Epithelial cell of esophagus (primary cell): ENCODE measurements around the gene GNG5.

Experiments
- DNase-seq: peaks from one replicate; pipeline ENCODE4 v3.0.0; 2010; ENCODE audit warnings: low read depth
- H3K4me3 ChIP-seq: 2 replicates; pipeline ENCODE4 v1.5.1; 2011; ENCODE audit warnings: mild to moderate bottlenecking, low read length, control low read depth
- CTCF ChIP-seq: IDR thresholded peaks from 2 replicates; pipeline ENCODE4 v1.5.1; 2011; ENCODE audit warnings: low read depth, mild to moderate bottlenecking, low read length, control low read depth, inconsistent platforms; ENCODE audit not compliant: insufficient read depth; ENCODE audit errors: missing control alignments

Gene GNG5

GRCh38 chr1:84492726-84493125, 13.7 kb downstream of the GNG5 start:
- TF ChIP-seq CTCF = no peak
- no peak overlapping the region for H3K4me3 ChIP-seq
- peak; percentile 53 for DNase-seq

- H3K4me3 ChIP-seq = no peak overlapping the region
- no peak for TF ChIP-seq CTCF
- no peak for DNase-seq
Observed at GRCh38 chr1:84489766-84490165, 16.6 kb downstream of the GNG5 start.

- DNase-seq = no peak
- no peak overlapping the region for H3K4me3 ChIP-seq
- no peak for TF ChIP-seq CTCF
Observed at GRCh38 chr1:84488107-84488506, 18.3 kb downstream of the GNG5 start.

GRCh38 chr1:84481317-84481716, 25.1 kb downstream of the GNG5 start:
- no peak overlapping the region for H3K4me3 ChIP-seq
- DNase-seq = no peak

GRCh38 chr1:84480650-84481049, 25.7 kb downstream of the GNG5 start:
- no peak for TF ChIP-seq CTCF
- no peak for DNase-seq
- H3K4me3 ChIP-seq = peak overlapping the region; percentile 63

More at GRCh38 chr1:84481317-84481716, 25.1 kb downstream of the GNG5 start:
- TF ChIP-seq CTCF = no peak

GRCh38 chr1:84479998-84480397, 26.4 kb downstream of the GNG5 start:
- peak; percentile 27 for DNase-seq
- no peak for TF ChIP-seq CTCF
- H3K4me3 ChIP-seq = peak overlapping the region; percentile 63

- DNase-seq = peak; percentile 78
- no peak for TF ChIP-seq CTCF
- peak within 1 kb of the TSS; percentile 63 for H3K4me3 ChIP-seq
Observed at GRCh38 chr1:84478876-84479868, 27.2 kb downstream of the GNG5 start, which contains the start of gene RPF1. TSS of gene RPF1 (plus strand) at chr1:84479266. CDS start at chr1:84479282, 16 bp downstream.
